RPMI7951 (cell line): ENCODE measurements around the gene PHKG1. TPM values are rescaled to one million over a fixed set of nuclear protein-coding genes. Genes with fewer than 3 reads are reported as not detected.
"Not testable (repeated sequence)": the region's sequence is repeated elsewhere in the genome, so short reads cannot be mapped to it uniquely, and the experiment has no call there.

ENCODE experiments used
- DNase-seq: peaks from one replicate; pipeline ENCODE4 v3.0.0-alpha.2; 2012; ENCODE audit warnings: low read depth
- total RNA-seq: library from RNA; depleted of rRNA; stranded (reverse); fragments of >200 nt; shearing (Covaris generic); gene quantifications from 2 replicates; pipeline ENCODE4 v1.2.3, GENCODE V29; 2014; rRNA removed

The PHKG1 gene
- total RNA-seq = 0.39 and 0.96 TPM in 2 replicates

GRCh38 chr7:56092789-56093531, at the start of gene PHKG1:
TSS of gene PHKG1 (minus strand) at chr7:56092952. CDS start at chr7:56088941, 4,011 bp downstream.
- DNase-seq = peak; percentile 95

- not testable (repeated sequence) for DNase-seq
Measured at GRCh38 chr7:56131062-56131461, 38.3 kb upstream of the PHKG1 start.

GRCh38 chr7:56127241-56127975, 34.7 kb upstream of the PHKG1 start:
- no peak for DNase-seq

GRCh38 chr7:56125831-56126230, 33.1 kb upstream of the PHKG1 start:
- no peak for DNase-seq

- DNase-seq = no peak
Measured at GRCh38 chr7:56124981-56125380, 32.2 kb upstream of the PHKG1 start.

GRCh38 chr7:56121440-56121839, 28.7 kb upstream of the PHKG1 start:
- DNase-seq = no peak

GRCh38 chr7:56115852-56116538, 23.2 kb upstream of the PHKG1 start, which contains the start of gene NUPR2:
TSS of gene NUPR2 (minus strand) at chr7:56116417. CDS start at chr7:56116314, 103 bp downstream.
- DNase-seq = no peak

- not testable (repeated sequence) for DNase-seq
Measured at GRCh38 chr7:56112244-56112643, 19.5 kb upstream of the PHKG1 start.

- DNase-seq = no peak
Measured at GRCh38 chr7:56110611-56111010, 17.9 kb upstream of the PHKG1 start.

- DNase-seq = no peak
Measured at GRCh38 chr7:56107954-56108258, 15.2 kb upstream of the PHKG1 start.

- peak; percentile 100 for DNase-seq
Measured at GRCh38 chr7:56106108-56107073, 13.6 kb upstream of the PHKG1 start, which contains the start of gene CHCHD2. TSS of gene CHCHD2 (minus strand) at chr7:56106476. CDS start at chr7:56106413, 63 bp downstream.

GRCh38 chr7:56105508-56105907, 12.8 kb upstream of the PHKG1 start:
- DNase-seq = peak; percentile 75

- not testable (repeated sequence) for DNase-seq
Measured at GRCh38 chr7:56104138-56104537, 11.4 kb upstream of the PHKG1 start.

GRCh38 chr7:56099653-56100052, 6.9 kb upstream of the PHKG1 start:
- no peak for DNase-seq

- not testable (repeated sequence) for DNase-seq
Measured at GRCh38 chr7:56098187-56099008, 5.6 kb upstream of the PHKG1 start.

- DNase-seq = peak; percentile 98
Measured at GRCh38 chr7:56097700-56098099, 4.9 kb upstream of the PHKG1 start.

GRCh38 chr7:56092388-56092787, 364 bp downstream of the PHKG1 start:
- DNase-seq = not testable (repeated sequence)

GRCh38 chr7:56091591-56091990, 1.2 kb downstream of the PHKG1 start:
- DNase-seq = peak; percentile 51

GRCh38 chr7:56087445-56087844, 5.3 kb downstream of the PHKG1 start:
- DNase-seq = no peak

GRCh38 chr7:56086761-56087160, 6.0 kb downstream of the PHKG1 start:
- no peak for DNase-seq
